GM18907 (cell line): ENCODE results near the gene EFCAB11.

Source experiments
- ATAC-seq: cut with Tn5 transposase; IDR thresholded peaks from one replicate; pipeline ENCODE4 v1.9.1; 2021; ENCODE audit warnings: mild to moderate bottlenecking, moderate library complexity; ENCODE audit not compliant: unreplicated experiment

The EFCAB11 gene

DNA sequence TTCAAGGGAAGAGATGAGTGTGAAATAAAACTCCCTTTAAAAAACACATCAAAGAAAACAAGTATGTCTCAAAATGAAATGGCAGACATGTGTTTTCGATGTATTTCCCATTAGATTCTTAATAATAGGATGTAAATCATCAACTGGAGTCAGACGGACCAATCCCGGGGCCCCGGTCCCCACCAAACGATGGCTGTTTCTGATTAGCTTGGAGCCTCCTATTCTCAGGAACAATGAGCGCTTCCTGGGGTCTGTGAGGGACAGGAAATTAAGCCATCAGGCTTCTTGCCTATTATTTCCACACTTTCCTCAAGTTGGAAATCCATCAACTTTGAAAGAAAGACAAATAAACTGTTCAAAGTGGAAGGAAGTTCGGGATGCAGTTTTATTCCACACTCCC is 179.4 kb downstream of the EFCAB11 start:
- no peak for ATAC-seq

DNA sequence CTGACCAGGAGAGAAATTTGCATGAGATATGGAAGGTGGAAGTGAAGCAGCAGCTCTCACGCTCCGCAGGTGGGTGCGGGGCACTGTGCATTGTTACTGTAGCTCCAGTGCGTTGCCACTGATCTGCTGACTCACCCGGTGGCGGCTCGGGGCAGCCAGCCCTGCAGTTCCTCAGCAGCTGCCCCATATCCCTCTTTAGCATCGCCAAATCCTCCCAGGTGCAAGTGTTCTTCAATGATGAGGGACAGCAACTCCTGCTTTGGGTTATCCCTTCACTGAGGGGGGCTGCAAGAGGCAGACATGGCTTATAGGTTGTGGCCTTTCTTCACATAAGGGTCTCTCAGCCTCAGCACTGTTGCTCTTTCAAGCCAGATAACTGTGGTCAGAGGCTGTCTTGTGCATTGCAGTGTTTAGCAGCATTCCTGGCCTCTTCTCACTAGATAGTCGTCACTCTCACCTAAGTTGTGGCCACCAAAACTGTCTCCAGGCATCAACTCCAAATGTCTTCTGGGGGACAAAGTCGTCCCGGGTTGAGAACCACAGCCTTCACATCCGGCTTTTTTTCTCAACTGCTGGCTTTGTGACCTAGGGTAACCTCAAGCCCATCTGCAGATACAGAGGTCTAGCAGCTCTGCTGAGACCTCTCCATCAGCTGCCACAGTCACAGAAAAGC is 180.8 kb downstream of the EFCAB11 start:
- peak; percentile 87 for ATAC-seq

DNA sequence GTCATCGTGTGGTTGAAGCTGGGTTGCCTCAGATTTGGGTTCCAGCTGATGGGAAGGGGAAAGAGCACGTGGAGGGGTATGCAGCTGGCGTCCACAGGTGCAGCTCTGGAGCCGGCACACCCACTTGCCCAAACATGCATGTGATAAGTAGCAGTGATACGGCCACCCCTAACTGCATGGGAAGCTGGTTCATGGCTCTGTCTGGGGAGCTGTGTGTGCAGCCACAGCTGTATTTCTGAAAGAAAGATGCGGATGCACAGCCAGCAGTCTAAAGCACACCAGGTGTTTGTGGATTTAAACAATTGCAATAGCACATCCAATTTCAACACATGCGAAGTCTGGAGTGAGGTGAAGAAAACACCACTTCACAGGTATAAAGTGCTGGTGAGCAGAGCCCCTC is 181.4 kb downstream of the EFCAB11 start:
- ATAC-seq: peak; percentile 29

DNA sequence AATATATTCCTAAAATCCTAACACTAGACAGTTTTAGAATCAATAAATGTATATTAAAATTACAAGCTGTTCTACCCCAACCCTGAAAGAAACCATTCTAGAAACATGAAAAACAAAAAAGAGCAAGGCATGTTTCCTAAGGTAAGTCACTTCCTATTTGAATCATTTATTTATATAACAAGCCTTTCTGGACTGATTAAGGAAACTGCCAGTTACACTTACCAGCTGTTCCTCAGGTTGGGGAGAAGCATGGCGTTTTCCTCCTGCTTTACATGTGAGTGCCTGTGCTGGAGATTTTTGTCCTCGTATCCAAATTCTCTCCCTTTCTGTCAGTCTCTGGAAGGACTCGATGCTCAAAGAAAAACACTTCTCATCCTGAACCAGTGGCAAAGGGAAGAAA is 183.3 kb downstream of the EFCAB11 start:
- no peak for ATAC-seq

DNA sequence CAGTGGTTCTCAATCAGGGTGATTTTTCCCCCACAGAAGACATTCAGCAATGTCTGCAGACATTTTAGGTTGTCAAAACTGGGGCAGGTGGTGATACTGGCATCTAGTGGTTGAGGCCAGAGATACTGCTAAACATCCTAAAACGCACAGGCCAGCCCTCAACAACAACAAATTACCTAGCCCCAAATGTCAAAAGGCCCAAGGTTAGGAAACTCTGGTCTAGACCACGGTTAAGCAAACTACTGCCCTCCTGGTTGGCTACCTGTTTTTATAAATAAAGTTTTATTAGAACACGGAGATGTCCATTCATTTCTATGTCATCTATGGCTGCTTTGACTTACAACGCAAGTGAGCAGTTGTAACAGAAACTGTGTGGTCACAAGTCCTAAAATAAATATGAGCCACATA is 186.7 kb downstream of the EFCAB11 start:
- peak; percentile 84 for ATAC-seq

DNA sequence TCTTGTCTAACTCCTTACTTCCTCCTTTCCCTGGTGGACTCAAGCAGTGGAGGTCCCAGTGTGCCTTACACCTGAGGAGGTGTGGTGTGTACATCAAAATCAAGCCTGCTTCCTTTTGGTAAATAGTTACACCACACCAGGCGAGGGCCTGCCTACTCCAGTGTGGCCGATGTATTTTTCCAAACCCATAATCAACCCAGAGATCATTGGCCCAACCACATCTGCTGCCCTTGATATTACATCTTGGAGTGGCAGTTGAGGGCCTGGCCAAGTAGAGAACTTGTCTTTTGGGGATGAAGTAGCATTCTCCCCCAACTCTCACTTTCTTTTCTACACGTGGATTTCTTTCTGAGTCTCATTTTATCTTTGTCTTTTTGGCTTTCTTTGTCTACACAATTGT is 187.4 kb downstream of the EFCAB11 start:
- ATAC-seq: no peak

DNA sequence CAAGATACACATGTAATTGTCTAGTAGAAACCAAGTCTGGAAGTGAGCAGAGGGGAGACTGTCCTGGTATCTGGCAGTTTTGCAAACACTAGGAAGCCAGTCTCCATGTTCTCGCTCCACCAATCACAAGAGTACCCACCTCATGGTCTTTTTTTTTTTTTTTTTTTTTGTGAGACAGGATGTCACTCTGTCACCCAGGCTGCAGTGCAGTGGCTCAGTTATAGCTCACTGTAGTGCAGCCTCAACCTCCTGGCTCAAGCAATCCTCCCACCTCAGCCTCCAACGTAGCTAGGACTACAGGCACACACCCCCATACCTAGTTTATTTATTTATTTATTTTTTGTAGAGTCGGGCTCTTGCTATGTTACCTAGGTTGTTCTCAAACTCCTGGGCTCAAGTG is 189.2 kb downstream of the EFCAB11 start:
- ATAC-seq: no peak

DNA sequence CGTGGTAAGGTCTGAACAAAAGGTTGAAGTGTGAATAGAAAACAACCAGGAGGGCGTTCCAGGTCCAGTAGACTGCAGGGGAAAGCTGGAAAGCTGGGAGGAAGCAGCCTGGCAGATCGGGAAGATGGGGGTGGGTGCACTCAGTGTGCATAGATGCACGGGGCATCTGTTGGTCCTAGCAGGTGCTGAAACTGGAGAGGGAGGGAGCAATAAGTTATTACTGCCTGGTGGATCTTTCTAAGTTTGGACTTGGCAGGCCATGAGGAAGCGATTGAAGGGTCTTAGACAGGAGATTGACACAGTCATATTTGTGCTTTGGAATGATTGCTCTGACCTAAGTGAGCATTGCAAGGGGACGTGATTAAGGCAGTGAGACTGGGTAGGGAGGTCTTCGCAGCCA is 194.4 kb downstream of the EFCAB11 start:
- no peak for ATAC-seq

DNA sequence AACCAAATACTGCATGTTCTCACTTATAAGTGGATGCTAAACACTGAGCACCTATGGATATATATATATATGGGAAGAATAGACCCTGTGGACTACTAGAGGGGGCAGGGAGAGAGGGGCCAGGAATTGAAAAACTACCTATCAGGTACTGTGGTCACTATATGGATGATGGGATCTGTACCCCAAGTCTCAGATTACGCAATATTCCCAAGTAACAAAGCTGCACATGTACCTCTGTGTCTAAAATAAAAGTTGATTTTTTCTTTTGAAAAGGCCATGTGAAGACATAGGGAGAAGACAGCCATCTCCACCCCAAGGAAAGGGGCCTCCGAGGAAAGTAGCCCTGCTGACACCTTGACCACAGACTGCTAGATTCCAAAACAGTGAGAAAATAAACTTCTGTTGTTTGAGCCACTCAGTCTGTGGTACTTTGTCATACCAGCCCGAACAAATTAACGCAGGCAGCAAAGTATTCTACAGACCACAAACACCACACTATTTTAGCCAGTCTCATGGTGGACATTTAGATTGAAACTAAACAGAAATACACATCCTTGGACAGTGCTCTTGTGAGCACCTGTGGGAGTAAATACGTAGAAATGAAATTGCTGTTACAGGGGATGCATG is 197.1 kb downstream of the EFCAB11 start:
- ATAC-seq: no peak

DNA sequence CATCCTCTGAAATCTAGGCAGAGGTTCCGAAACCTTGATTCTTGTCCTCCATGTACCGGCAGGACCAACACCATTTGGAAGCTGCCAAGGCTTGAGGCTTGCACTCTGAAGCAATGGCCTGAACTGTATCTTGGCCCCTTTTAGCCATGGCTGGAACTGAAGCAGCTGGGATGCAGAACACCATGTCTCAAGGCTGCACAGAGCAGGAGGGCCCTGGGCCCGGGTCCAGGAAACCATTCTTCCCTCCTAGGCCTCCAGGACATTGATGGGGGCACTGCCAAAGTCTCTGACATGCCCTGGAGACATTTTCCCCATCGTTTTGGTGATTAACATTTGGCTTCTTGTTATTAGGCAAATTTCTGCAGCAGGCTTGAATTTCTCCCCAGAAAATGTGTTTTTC is 198.7 kb downstream of the EFCAB11 start:
- no peak for ATAC-seq

DNA sequence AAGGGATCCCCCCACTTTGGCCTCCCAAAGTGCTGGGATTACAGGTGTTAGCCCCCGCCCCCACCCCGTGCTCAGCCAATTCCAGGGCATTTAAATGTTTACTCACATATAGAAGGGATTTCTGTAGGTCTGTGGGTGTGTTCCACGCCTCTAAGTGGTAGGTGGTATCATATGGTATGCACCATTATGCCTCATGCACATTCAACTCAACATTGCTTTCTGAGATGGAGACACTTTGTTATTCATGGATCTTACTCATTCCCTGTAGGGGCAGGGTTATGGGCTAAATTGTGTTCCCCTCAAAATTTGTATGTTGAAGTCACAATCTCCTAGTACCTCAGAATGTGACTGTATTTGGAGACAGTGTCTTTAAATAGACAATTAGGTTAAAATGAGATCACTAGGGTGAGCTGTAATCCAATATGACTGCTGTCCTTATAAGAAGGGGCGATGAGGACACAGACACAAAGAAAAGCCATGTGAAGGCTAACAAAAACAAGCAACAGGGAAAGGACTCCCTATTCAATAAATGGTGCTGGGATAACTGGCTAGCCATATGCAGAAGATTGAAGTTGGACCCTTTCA is 200.6 kb downstream of the EFCAB11 start:
- no peak for ATAC-seq

DNA sequence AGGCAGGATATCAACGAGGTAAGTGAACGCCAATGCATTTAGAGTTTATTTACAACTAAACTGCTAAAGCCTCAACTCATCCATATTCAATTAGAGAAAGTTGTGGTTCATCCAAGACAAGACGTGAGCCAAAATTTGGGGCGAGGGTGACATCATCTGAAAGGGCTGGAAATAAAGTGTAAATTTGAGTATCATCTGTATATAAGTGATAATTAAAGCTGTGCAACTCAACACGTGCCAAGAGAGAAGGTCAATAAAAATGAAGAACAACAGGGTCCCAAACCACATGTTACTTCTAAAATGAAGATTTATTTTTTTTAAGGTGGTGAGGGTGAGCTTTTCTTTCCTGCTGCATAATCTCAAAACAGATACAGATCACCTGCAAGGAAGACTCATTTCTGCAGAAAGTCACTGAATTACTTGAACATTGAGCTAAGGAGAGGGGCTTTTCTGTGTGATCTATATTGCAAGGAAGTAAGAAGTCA is 203.6 kb downstream of the EFCAB11 start:
- no peak for ATAC-seq

DNA sequence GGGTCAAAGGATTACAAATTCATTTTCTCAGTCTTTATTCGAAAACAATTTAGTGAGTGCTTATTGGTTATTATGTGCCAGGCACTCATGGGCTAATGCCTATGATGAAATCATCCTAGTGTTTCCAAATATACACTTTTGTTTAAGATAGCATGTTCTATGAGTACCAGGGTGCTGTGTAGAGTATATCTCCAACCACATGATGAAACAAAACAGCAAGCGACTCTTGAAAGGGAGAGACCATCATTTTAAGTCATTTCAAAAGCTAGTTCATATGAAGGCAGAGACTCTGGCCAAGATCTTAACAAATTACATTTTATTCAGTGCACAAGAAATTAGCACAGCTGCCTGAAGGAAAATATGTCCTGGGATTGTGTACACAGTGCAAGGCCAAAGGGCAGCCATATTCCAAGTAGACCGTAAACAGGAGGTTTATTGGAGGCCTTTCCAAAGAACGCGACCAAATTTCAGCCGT is 204.2 kb downstream of the EFCAB11 start:
- ATAC-seq: no peak

DNA sequence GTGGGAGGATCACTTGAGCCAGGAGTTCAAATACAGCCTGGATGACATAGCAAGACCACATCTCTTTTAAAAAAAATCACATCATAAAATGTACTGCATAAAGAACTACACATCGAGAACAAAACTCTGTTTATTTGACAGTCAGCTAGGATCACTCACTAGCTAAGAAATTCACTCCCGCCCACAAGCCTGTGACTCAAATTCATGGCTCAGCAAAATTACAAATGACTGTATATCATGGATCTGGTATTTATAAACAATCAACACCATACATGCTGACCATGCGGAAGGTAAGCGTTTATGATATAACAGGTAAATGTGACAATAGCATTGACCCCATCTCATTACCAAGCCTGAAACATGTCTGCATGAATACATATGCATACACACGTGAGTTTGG is 206.5 kb downstream of the EFCAB11 start:
- ATAC-seq: no peak

DNA sequence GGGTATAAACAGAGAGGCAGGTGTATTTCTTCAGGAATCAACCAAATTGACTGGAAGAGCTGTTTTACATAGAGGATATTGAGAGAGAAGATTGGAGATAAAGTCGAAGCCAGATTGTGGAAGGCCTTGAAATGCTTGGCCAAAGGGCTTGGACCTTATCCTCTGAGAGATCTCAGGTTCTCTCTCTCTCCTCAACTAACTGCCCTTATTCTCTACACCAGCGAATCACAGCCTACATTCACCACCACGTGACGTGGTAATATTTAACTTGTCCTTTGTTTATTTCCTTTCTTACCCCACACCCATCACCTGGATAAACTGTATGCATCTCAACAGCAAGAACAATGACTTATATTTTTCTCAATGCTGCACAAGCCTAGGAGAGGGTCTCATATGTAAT is 207.4 kb downstream of the EFCAB11 start:
- no peak for ATAC-seq

DNA sequence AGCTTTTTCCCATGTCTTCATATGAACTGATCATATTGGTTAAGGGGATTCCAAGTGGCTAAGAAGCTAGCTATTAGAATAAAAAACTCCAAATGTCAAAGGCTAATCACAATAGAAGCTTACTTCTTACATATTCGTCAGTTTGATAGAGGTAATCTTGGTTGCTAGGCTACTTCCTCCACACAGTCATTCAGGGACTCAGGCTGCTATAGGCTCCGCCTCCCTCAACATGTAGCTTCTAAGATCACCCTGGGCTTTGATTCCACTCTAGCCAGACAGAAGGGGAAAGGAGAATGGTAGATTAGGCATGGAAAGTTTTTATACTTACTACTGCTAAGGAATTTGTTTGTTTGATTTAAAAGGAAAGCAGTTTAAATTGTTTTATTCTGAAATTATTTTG is 207.9 kb downstream of the EFCAB11 start:
- no peak for ATAC-seq

DNA sequence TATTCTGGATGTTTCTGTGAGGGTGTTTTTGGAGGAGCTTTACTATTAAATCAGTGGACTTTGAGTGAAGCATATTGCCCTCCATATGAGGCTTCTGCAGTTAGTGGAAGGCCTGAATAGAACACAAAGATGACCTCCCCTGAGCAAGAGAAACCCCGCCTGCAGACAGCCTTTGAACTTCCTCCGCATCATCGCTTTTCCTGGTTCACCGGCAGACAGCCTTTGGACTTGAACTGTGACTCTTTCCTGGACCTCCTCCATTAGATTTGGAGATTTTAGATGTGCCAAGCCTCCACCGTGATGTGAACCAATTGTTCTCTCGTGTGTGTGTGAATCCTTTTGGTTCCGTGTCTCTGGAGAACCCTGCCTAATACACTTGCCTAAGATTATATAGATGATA is 208.4 kb downstream of the EFCAB11 start:
- no peak for ATAC-seq
